WTC11 (cell line): Measurements from ENCODE around the gene DOK5. TPM values are rescaled to one million over a fixed set of nuclear protein-coding genes. Genes with fewer than 3 reads are reported as not detected.

Experiments
- ATAC-seq: fragments of 200-7000 bp; cut with Tn5 transposase; 2 replicates; pipeline ENCODE4 v1.10.0; 2021; ENCODE audit warnings: mild to moderate bottlenecking, moderate library complexity
- CTCF ChIA-PET: fragments of 300-600 bp; sonication (Branson Sonifier 250); formaldehyde crosslinking; loops from one replicate; lab custom pipeline; 2021; ENCODE audit warnings: antibody characterized with exemption; lab: Charles Lee
- POLR2A ChIA-PET: fragments of 350-600 bp; sonication (Branson Sonifier 250); formaldehyde crosslinking; loops from one replicate; lab custom pipeline; 2021; ENCODE audit warnings: antibody characterized with exemption; lab: Charles Lee
- DNase-seq: peaks from one replicate; pipeline ENCODE4 v3.0.0; 2021; ENCODE audit warnings: low spot score
- H3K27ac Mint-ChIP-seq: 2 replicates; pipeline ENCODE4 v1.8.0; 2021; ENCODE audit warnings: mixed read lengths
- H3K27me3 Mint-ChIP-seq: 2 replicates; pipeline ENCODE4 v1.8.0; 2021; ENCODE audit warnings: low read depth, mild to moderate bottlenecking, moderate library complexity, mixed read lengths
- H3K36me3 Mint-ChIP-seq: 2 replicates; pipeline ENCODE4 v1.8.0; 2021; ENCODE audit warnings: mixed read lengths
- H3K4me1 Mint-ChIP-seq: 2 replicates; pipeline ENCODE4 v1.8.0; 2022; ENCODE audit warnings: mixed read lengths
- H3K4me3 Mint-ChIP-seq: 2 replicates; pipeline ENCODE4 v1.8.0; 2021; ENCODE audit warnings: mild to moderate bottlenecking, moderate library complexity, mixed read lengths
- H3K9me3 Mint-ChIP-seq: 2 replicates; pipeline ENCODE4 v1.8.0; 2021; ENCODE audit warnings: mixed read lengths
- AR ChIP-seq: fragments of 250-450 bp; sonication (Bioruptor Pico); IDR thresholded peaks from 2 replicates; pipeline ENCODE4 v1.9.0; 2021; ENCODE audit warnings: mild to moderate bottlenecking
- ATF1 ChIP-seq: sonication (generic); formaldehyde crosslinking; IDR thresholded peaks from 2 replicates; pipeline ENCODE4 v1.8.1; 2023; ENCODE audit warnings: mild to moderate bottlenecking, moderate library complexity, missing genetic modification reagents
- CTCF ChIP-seq: fragments of 200-600 bp; IDR thresholded peaks from 2 replicates; pipeline ENCODE4 v1.8.0; 2022; ENCODE audit warnings: antibody characterized with exemption
- GTF2I ChIP-seq: fragments of 250-450 bp; sonication (Bioruptor Pico); conservative IDR thresholded peaks from 2 replicates; pipeline ENCODE4 v1.4.0; 2021; ENCODE audit warnings: mild to moderate bottlenecking
- HMGXB4 ChIP-seq: sonication (generic); formaldehyde crosslinking; IDR thresholded peaks from 2 replicates; pipeline ENCODE4 v1.8.1; 2023; ENCODE audit warnings: mild to moderate bottlenecking, moderate library complexity, missing genetic modification reagents
- NFYB ChIP-seq: sonication (generic); formaldehyde crosslinking; conservative IDR thresholded peaks from 2 replicates; pipeline ENCODE4 v1.8.0; 2022; ENCODE audit warnings: low read depth, missing genetic modification reagents
- OVOL2 ChIP-seq: fragments of 250-450 bp; sonication (Bioruptor Pico); IDR thresholded peaks from 2 replicates; pipeline ENCODE4 v1.9.0; 2021; ENCODE audit warnings: mild to moderate bottlenecking, borderline replicate concordance
- RELA ChIP-seq: sonication (generic); formaldehyde crosslinking; IDR thresholded peaks from 2 replicates; pipeline ENCODE4 v1.8.1; 2022; ENCODE audit warnings: missing genetic modification reagents, mild to moderate bottlenecking, borderline replicate concordance
- STAT6 ChIP-seq: sonication (generic); formaldehyde crosslinking; conservative IDR thresholded peaks from 2 replicates; pipeline ENCODE4 v1.8.1; 2023; ENCODE audit warnings: mild to moderate bottlenecking, low read depth, missing genetic modification reagents, moderate library complexity
- ZNF281 ChIP-seq: sonication (generic); formaldehyde crosslinking; IDR thresholded peaks from 2 replicates; pipeline ENCODE4 v1.8.0; 2023; ENCODE audit warnings: mild to moderate bottlenecking, missing genetic modification reagents
- total RNA-seq: library from RNA; stranded (reverse); gene quantifications from 3 replicates; pipeline ENCODE4 v1.2.3, GENCODE V29; 2021
- TF ChIP-seq, protein P1 (sequence below): sonication (generic); formaldehyde crosslinking; IDR thresholded peaks from 2 replicates; pipeline ENCODE4 v1.8.1; 2023; ENCODE audit warnings: mild to moderate bottlenecking, missing genetic modification reagents, borderline replicate concordance
- TF ChIP-seq, protein P2 (sequence below): fragments of 250-450 bp; sonication (Bioruptor Pico); IDR thresholded peaks from 2 replicates; pipeline ENCODE4 v1.9.0; 2021; ENCODE audit warnings: mild to moderate bottlenecking
- TF ChIP-seq, protein P3 (sequence below): fragments of 250-450 bp; sonication (Bioruptor Pico); IDR thresholded peaks from 2 replicates; pipeline ENCODE4 v1.9.0; 2021; ENCODE audit warnings: mild to moderate bottlenecking, borderline replicate concordance

The DOK5 gene
- total RNA-seq, 1 experiment from 2014 or later = 10.1 TPM

GRCh38 chr20:54467622-54468021 lies 7.8 kb upstream of the DOK5 start (continued):
- no peak for TF ChIP-seq OVOL2 (CRISPR knock-in tag)
- TF ChIP-seq, protein P1, sequence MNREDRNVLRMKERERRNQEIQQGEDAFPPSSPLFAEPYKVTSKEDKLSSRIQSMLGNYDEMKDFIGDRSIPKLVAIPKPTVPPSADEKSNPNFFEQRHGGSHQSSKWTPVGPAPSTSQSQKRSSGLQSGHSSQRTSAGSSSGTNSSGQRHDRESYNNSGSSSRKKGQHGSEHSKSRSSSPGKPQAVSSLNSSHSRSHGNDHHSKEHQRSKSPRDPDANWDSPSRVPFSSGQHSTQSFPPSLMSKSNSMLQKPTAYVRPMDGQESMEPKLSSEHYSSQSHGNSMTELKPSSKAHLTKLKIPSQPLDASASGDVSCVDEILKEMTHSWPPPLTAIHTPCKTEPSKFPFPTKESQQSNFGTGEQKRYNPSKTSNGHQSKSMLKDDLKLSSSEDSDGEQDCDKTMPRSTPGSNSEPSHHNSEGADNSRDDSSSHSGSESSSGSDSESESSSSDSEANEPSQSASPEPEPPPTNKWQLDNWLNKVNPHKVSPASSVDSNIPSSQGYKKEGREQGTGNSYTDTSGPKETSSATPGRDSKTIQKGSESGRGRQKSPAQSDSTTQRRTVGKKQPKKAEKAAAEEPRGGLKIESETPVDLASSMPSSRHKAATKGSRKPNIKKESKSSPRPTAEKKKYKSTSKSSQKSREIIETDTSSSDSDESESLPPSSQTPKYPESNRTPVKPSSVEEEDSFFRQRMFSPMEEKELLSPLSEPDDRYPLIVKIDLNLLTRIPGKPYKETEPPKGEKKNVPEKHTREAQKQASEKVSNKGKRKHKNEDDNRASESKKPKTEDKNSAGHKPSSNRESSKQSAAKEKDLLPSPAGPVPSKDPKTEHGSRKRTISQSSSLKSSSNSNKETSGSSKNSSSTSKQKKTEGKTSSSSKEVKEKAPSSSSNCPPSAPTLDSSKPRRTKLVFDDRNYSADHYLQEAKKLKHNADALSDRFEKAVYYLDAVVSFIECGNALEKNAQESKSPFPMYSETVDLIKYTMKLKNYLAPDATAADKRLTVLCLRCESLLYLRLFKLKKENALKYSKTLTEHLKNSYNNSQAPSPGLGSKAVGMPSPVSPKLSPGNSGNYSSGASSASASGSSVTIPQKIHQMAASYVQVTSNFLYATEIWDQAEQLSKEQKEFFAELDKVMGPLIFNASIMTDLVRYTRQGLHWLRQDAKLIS (CRISPR knock-in tag) = no peak
- TF ChIP-seq, protein P2, sequence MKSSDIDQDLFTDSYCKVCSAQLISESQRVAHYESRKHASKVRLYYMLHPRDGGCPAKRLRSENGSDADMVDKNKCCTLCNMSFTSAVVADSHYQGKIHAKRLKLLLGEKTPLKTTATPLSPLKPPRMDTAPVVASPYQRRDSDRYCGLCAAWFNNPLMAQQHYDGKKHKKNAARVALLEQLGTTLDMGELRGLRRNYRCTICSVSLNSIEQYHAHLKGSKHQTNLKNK (CRISPR knock-in tag) = no peak
- TF ChIP-seq, protein P3, sequence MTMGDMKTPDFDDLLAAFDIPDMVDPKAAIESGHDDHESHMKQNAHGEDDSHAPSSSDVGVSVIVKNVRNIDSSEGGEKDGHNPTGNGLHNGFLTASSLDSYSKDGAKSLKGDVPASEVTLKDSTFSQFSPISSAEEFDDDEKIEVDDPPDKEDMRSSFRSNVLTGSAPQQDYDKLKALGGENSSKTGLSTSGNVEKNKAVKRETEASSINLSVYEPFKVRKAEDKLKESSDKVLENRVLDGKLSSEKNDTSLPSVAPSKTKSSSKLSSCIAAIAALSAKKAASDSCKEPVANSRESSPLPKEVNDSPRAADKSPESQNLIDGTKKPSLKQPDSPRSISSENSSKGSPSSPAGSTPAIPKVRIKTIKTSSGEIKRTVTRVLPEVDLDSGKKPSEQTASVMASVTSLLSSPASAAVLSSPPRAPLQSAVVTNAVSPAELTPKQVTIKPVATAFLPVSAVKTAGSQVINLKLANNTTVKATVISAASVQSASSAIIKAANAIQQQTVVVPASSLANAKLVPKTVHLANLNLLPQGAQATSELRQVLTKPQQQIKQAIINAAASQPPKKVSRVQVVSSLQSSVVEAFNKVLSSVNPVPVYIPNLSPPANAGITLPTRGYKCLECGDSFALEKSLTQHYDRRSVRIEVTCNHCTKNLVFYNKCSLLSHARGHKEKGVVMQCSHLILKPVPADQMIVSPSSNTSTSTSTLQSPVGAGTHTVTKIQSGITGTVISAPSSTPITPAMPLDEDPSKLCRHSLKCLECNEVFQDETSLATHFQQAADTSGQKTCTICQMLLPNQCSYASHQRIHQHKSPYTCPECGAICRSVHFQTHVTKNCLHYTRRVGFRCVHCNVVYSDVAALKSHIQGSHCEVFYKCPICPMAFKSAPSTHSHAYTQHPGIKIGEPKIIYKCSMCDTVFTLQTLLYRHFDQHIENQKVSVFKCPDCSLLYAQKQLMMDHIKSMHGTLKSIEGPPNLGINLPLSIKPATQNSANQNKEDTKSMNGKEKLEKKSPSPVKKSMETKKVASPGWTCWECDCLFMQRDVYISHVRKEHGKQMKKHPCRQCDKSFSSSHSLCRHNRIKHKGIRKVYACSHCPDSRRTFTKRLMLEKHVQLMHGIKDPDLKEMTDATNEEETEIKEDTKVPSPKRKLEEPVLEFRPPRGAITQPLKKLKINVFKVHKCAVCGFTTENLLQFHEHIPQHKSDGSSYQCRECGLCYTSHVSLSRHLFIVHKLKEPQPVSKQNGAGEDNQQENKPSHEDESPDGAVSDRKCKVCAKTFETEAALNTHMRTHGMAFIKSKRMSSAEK (CRISPR knock-in tag) = no peak

GRCh38 chr20:54468082-54468481 lies 7.3 kb upstream of the DOK5 start:
- Mint-ChIP-seq H3K36me3 (no peaks in the 10 kb centered on the region), H3K27me3 (no peaks in the 10 kb centered on the region), H3K4me1 (peaks cover 6% of the 10 kb centered on the region), H3K4me3 (no peak overlapping the region), H3K27ac (no peak overlapping the region), H3K9me3 (no peaks in the 10 kb centered on the region)
- DNase-seq = no peak
- ChIA-PET CTCF (interaction anchor here (1.3 kb wide), 1 partner anchor 12 kb away, joined by 7 read pairs; no protein-coding TSS in a partner anchor), POLR2A (no interaction called here)
- ATAC-seq = no peak
- TF ChIP-seq HMGXB4 (CRISPR knock-in tag) (no peak), GTF2I (CRISPR knock-in tag) (no peak), STAT6 (CRISPR knock-in tag) (no peak), ZNF281 (CRISPR knock-in tag) (no peak), AR (no peak), RELA (CRISPR knock-in tag) (no peak), NFYB (CRISPR knock-in tag) (no peak), CTCF (no peak), ATF1 (CRISPR knock-in tag) (no peak)
